ENCODE results near the gene EMILIN3. TPM values are rescaled to one million over a fixed set of nuclear protein-coding genes. Genes with fewer than 3 reads are reported as not detected.

The EMILIN3 gene
- total and polyA plus RNA-seq, 2 experiments from 2014 or later = not detected

GRCh38 chr20:41371371-41371770 lies 4.8 kb upstream of the EMILIN3 start:
- H3K27ac ChIP-seq = no peak overlapping the region
- in situ Hi-C loops (cut with MboI) = no loop called here
- no peaks in the 10 kb centered on the region for H3F3A ChIP-seq (ENCODE audit: insufficient read depth)
- no peaks in the 10 kb centered on the region for H3K9me3 ChIP-seq (ENCODE audit: low read depth)
- no peaks in the 10 kb centered on the region for H3K4me1 ChIP-seq (ENCODE audit: insufficient read depth)
- H3K4me2 ChIP-seq (ENCODE audit: unreplicated experiment) = no peak overlapping the region
- no peaks in the 10 kb centered on the region for H3K9me2 ChIP-seq (ENCODE audit: insufficient read depth)
- H3K9ac ChIP-seq = no peak overlapping the region
- no peak overlapping the region for H2AFZ ChIP-seq
- H3K36me3 ChIP-seq (ENCODE audit: low read depth) = no peaks in the 10 kb centered on the region
- H3K27me3 ChIP-seq (replicated peaks; ENCODE audit: insufficient read depth) = peaks cover 19% of the 10 kb centered on the region
- TF ChIP-seq EZH2 (IDR thresholded peaks at IDR 0.05; ENCODE audit: insufficient read depth, poor library complexity, severe bottlenecking) (no peak), EZH2phosphoT487 (IDR thresholded peaks at IDR 0.05; ENCODE audit: insufficient read depth, low read depth) (no peak)
- no peaks in the 10 kb centered on the region for H3K79me2 ChIP-seq (ENCODE audit: insufficient read depth)
- no peak for DNase-seq
- WGBS, 2 experiments (ENCODE audit: low coverage in 1 of 2, low lambda C conversion rate in 2 of 2, missing lambda C conversion rate in 2 of 2) = 27 to 30% methylated on average over 4 of the region's 4 CpGs
- no peak overlapping the region for H3K4me3 ChIP-seq
- no peaks in the 10 kb centered on the region for H4K20me1 ChIP-seq (ENCODE audit: insufficient read depth)

- in situ Hi-C loops (cut with MboI) = no loop called here
- H3K9me2 ChIP-seq (ENCODE audit: insufficient read depth) = no peaks in the 10 kb centered on the region
- peaks cover 29% of the 10 kb centered on the region for H3K27me3 ChIP-seq (replicated peaks; ENCODE audit: insufficient read depth)
- H2AFZ ChIP-seq = no peak overlapping the region
- H3K9me3 ChIP-seq (ENCODE audit: low read depth) = no peaks in the 10 kb centered on the region
- no peaks in the 10 kb centered on the region for H3K4me1 ChIP-seq (ENCODE audit: insufficient read depth)
- no peak overlapping the region for H3K9ac ChIP-seq
- 43 to 54% methylated on average over 5 of the region's 5 CpGs for WGBS, 2 experiments (ENCODE audit: low coverage in 1 of 2, low lambda C conversion rate in 2 of 2, missing lambda C conversion rate in 2 of 2)
- no peaks in the 10 kb centered on the region for H3F3A ChIP-seq (ENCODE audit: insufficient read depth)
- no peaks in the 10 kb centered on the region for H3K79me2 ChIP-seq (ENCODE audit: insufficient read depth)
- H3K4me3 ChIP-seq = no peak overlapping the region
- no peak overlapping the region for H3K27ac ChIP-seq
- no peaks in the 10 kb centered on the region for H3K36me3 ChIP-seq (ENCODE audit: low read depth)
- no peak overlapping the region for H3K4me2 ChIP-seq (ENCODE audit: unreplicated experiment)
- no peak for DNase-seq
- H4K20me1 ChIP-seq (ENCODE audit: insufficient read depth) = no peaks in the 10 kb centered on the region
- TF ChIP-seq EZH2 (IDR thresholded peaks at IDR 0.05; ENCODE audit: insufficient read depth, poor library complexity, severe bottlenecking) (no peak), EZH2phosphoT487 (IDR thresholded peaks at IDR 0.05; ENCODE audit: insufficient read depth, low read depth) (no peak)
Measured at GRCh38 chr20:41370176-41370575, 3.6 kb upstream of the EMILIN3 start.

DNA sequence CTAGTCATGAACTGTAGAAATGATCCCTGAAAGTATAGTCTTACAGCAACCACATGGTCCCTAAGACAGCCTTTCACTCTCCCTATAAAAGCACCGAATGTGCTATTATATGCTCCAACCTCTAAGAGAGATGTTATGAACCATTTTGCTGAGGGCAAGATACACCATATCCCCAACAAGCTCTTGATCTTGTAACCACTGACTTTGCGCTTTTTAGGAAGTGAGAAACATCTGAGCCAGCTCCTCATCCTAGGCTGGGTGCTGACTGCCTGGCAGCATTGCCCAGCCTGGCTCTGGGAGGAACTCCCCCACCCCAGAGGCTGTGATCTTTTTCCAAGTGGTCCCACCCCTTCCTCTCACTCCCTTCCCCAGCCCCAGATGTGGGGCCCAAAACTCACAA lies 3.1 kb upstream of the EMILIN3 start:
- no peak for TF ChIP-seq EZH2 (IDR thresholded peaks at IDR 0.05; ENCODE audit: insufficient read depth, poor library complexity, severe bottlenecking)
- TF ChIP-seq EZH2phosphoT487 (IDR thresholded peaks at IDR 0.05; ENCODE audit: insufficient read depth, low read depth) = no peak
- Histone ChIP-seq H3K27me3 (replicated peaks; ENCODE audit: insufficient read depth) (peaks cover 33% of the 10 kb centered on the region), H3K79me2 (ENCODE audit: insufficient read depth) (no peaks in the 10 kb centered on the region), H2AFZ (no peak overlapping the region), H3F3A (ENCODE audit: insufficient read depth) (no peaks in the 10 kb centered on the region), H3K4me1 (ENCODE audit: insufficient read depth) (no peaks in the 10 kb centered on the region), H3K4me3 (no peak overlapping the region), H3K9ac (no peak overlapping the region), H3K36me3 (ENCODE audit: low read depth) (no peaks in the 10 kb centered on the region), H3K4me2 (ENCODE audit: unreplicated experiment) (no peak overlapping the region), H3K9me3 (ENCODE audit: low read depth) (no peaks in the 10 kb centered on the region), H3K9me2 (ENCODE audit: insufficient read depth) (no peaks in the 10 kb centered on the region), H3K27ac (no peak overlapping the region), H4K20me1 (ENCODE audit: insufficient read depth) (no peaks in the 10 kb centered on the region)
- DNase-seq = no peak
- WGBS, 2 experiments (ENCODE audit: low coverage in 1 of 2, low lambda C conversion rate in 2 of 2, missing lambda C conversion rate in 2 of 2) = 52 to 54% methylated on average over 2 of the region's 2 CpGs
- in situ Hi-C loops (cut with MboI) = no loop called here

DNA sequence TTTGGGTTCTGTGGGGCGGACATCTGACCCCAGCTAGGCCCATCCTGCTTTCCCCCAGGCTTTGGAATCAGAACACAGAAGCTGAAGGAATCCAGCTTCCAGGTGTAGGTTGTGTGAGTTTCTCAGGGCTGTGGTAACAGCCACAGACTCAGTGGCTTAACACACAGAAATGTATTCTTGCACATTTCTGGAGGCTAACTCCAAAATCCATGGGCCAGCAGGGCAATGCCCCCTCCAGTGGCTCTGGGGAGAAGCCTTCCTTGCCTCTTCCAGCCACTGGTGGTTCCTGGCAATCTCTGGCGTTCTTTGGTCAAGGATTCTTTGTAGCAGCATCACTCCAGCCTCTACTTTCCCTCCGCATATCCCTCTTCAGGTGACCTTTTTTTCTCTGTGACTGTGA lies 1.3 kb upstream of the EMILIN3 start:
- Histone ChIP-seq H3K4me2 (ENCODE audit: unreplicated experiment) (no peak overlapping the region), H4K20me1 (ENCODE audit: insufficient read depth) (no peaks in the 10 kb centered on the region), H3K9me2 (ENCODE audit: insufficient read depth) (no peaks in the 10 kb centered on the region), H3K9me3 (ENCODE audit: low read depth) (no peaks in the 10 kb centered on the region), H3K27ac (no peak overlapping the region), H3K36me3 (ENCODE audit: low read depth) (no peaks in the 10 kb centered on the region), H3K4me1 (ENCODE audit: insufficient read depth) (no peaks in the 10 kb centered on the region), H3K4me3 (no peak overlapping the region), H3K27me3 (replicated peaks; ENCODE audit: insufficient read depth) (peaks cover 31% of the 10 kb centered on the region), H3K79me2 (ENCODE audit: insufficient read depth) (no peaks in the 10 kb centered on the region), H3F3A (ENCODE audit: insufficient read depth) (no peaks in the 10 kb centered on the region), H2AFZ (no peak overlapping the region), H3K9ac (no peak overlapping the region)
- DNase-seq = no peak
- no peak for TF ChIP-seq EZH2phosphoT487 (IDR thresholded peaks at IDR 0.05; ENCODE audit: insufficient read depth, low read depth)
- TF ChIP-seq EZH2 (IDR thresholded peaks at IDR 0.05; ENCODE audit: insufficient read depth, poor library complexity, severe bottlenecking) = no peak
- in situ Hi-C loops (cut with MboI) = no loop called here
- WGBS, 2 experiments (ENCODE audit: low coverage in 1 of 2, low lambda C conversion rate in 2 of 2, missing lambda C conversion rate in 2 of 2) = 90 to 97% methylated on average over 3 of the region's 3 CpGs

DNA sequence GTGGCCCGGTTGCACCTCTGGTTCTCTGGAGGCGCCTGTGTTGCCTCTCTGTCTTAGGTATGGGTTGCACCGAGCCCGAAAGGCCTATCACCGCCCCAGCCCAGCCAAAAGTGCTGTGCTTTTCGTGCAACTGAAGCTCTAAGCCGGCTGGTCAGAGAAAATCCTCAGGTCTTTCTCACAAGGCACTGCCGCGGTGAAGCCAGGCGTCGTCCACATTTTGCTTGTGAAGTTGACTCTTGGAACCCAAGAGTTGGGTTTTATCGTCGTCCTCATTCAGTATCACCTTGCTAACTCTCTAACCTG lies 726 bp upstream of the EMILIN3 start:
- no peaks in the 10 kb centered on the region for H3K9me2 ChIP-seq (ENCODE audit: insufficient read depth)
- H3K36me3 ChIP-seq (ENCODE audit: low read depth) = no peaks in the 10 kb centered on the region
- H3K4me1 ChIP-seq (ENCODE audit: insufficient read depth) = no peaks in the 10 kb centered on the region
- H3K9ac ChIP-seq = no peak overlapping the region
- DNase-seq = no peak
- WGBS, 2 experiments (ENCODE audit: low coverage in 1 of 2, low lambda C conversion rate in 2 of 2, missing lambda C conversion rate in 2 of 2) = 73 to 78% methylated on average over 13 of the region's 13 CpGs
- no peaks in the 10 kb centered on the region for H3K79me2 ChIP-seq (ENCODE audit: insufficient read depth)
- no peaks in the 10 kb centered on the region for H3K9me3 ChIP-seq (ENCODE audit: low read depth)
- H3K4me3 ChIP-seq = no peak overlapping the region
- peaks cover 31% of the 10 kb centered on the region for H3K27me3 ChIP-seq (replicated peaks; ENCODE audit: insufficient read depth)
- H3K4me2 ChIP-seq (ENCODE audit: unreplicated experiment) = no peak overlapping the region
- no peak overlapping the region for H2AFZ ChIP-seq
- TF ChIP-seq EZH2phosphoT487 (IDR thresholded peaks at IDR 0.05; ENCODE audit: insufficient read depth, low read depth) = no peak
- TF ChIP-seq EZH2 (IDR thresholded peaks at IDR 0.05; ENCODE audit: insufficient read depth, poor library complexity, severe bottlenecking) = no peak
- no peaks in the 10 kb centered on the region for H4K20me1 ChIP-seq (ENCODE audit: insufficient read depth)
- in situ Hi-C loops (cut with MboI) = no loop called here
- H3F3A ChIP-seq (ENCODE audit: insufficient read depth) = no peaks in the 10 kb centered on the region
- H3K27ac ChIP-seq = no peak overlapping the region
